Measurements from ENCODE around the gene LHPP. TPM values are rescaled to one million over a fixed set of nuclear protein-coding genes. Genes with fewer than 3 reads are reported as not detected.

Gene LHPP
- total RNA-seq, 1 experiment from 2014 or later = 6.6 TPM

GRCh38 chr10:124508907-124509454 lies 47.4 kb downstream of the LHPP start:
- intact Hi-C loops (cut with micrococcal nuclease) = no loop called here
- Histone ChIP-seq H3K9me2 (replicated peaks; ENCODE audit: low read length) (no peaks in the 10 kb centered on the region), H2AFZ (ENCODE audit: low read length) (no peak overlapping the region), H3K4me1 (ENCODE audit: insufficient read depth, low read length) (no peaks in the 10 kb centered on the region), H3K4me2 (ENCODE audit: low read length) (no peak overlapping the region), H3K79me2 (ENCODE audit: low read length) (no peaks in the 10 kb centered on the region), H3K27ac (ENCODE audit: low read length) (no peak overlapping the region), H3K27me3 (ENCODE audit: low read length) (no peaks in the 10 kb centered on the region), H3F3A (ENCODE audit: low read length, unreplicated experiment) (no peaks in the 10 kb centered on the region), H3K36me3 (ENCODE audit: low read depth, low read length) (no peaks in the 10 kb centered on the region), H3K9me3 (ENCODE audit: low read length) (no peaks in the 10 kb centered on the region), H4K20me1 (ENCODE audit: low read length) (no peaks in the 10 kb centered on the region), H3K4me3 (ENCODE audit: low read length) (no peak overlapping the region), H3K9ac (ENCODE audit: low read length) (no peak overlapping the region)
- no peak for DNase-seq
- no peak for ATAC-seq
- ChIA-PET POLR2A (ENCODE audit: unreplicated experiment) (interaction anchor here (0.6 kb wide), 1 partner anchor 181 kb away, joined by 7 read pairs; no protein-coding TSS in a partner anchor), CTCF (no interaction called here)
- no TSS peak for BruUV-seq (replicated peaks)
- TF ChIP-seq, protein P1, sequence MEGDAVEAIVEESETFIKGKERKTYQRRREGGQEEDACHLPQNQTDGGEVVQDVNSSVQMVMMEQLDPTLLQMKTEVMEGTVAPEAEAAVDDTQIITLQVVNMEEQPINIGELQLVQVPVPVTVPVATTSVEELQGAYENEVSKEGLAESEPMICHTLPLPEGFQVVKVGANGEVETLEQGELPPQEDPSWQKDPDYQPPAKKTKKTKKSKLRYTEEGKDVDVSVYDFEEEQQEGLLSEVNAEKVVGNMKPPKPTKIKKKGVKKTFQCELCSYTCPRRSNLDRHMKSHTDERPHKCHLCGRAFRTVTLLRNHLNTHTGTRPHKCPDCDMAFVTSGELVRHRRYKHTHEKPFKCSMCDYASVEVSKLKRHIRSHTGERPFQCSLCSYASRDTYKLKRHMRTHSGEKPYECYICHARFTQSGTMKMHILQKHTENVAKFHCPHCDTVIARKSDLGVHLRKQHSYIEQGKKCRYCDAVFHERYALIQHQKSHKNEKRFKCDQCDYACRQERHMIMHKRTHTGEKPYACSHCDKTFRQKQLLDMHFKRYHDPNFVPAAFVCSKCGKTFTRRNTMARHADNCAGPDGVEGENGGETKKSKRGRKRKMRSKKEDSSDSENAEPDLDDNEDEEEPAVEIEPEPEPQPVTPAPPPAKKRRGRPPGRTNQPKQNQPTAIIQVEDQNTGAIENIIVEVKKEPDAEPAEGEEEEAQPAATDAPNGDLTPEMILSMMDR (conservative IDR thresholded peaks at IDR 0.05; ENCODE audit: low read depth, low read length) = no peak
- TF ChIP-seq EZH2 (IDR thresholded peaks at IDR 0.05; ENCODE audit: low read length, unreplicated experiment) (no peak), EZH2phosphoT487 (IDR thresholded peaks at IDR 0.05; ENCODE audit: borderline replicate concordance, low read length) (no peak)

DNA sequence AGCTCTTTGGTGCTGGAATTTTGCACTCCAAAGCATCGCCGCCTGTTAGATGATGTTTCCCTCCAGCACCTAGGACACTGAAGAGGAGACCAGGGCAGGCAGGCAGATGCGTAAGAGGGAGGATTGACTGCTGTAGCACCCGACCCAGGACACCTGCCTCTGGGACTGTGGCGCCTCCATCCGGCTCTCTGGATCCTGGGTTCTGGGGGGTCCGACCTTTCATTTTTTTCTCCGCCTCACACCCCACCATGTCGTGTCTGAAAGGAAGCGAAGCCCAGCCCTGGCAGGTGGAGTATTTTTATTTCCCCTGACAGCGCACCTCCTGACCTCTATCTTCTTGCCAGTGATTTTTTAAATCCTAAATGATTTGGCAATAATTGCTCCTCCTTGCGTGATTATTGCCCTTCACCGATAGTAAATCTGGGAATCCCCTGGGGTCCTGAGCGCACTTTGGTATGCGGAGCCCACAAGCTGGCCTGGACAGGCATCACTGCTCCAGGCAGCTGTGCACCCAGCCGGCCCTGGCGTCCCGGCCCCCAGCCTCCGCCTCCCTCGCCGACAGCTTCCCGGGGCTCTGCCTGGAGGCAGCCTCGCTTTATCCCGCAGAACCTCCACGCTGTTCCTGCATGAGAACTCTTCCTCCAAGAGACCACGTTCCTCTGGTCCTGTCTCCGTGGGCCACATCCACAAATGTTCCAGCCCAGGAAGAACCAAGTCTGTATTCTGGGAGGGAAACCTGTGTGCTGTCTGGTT lies 48.4 kb downstream of the LHPP start:
- Histone ChIP-seq H3K4me3 (ENCODE audit: low read length) (no peak overlapping the region), H3K4me1 (ENCODE audit: insufficient read depth, low read length) (no peaks in the 10 kb centered on the region), H4K20me1 (ENCODE audit: low read length) (no peaks in the 10 kb centered on the region), H3F3A (ENCODE audit: low read length, unreplicated experiment) (no peaks in the 10 kb centered on the region), H3K9ac (ENCODE audit: low read length) (no peak overlapping the region), H3K36me3 (ENCODE audit: low read depth, low read length) (no peaks in the 10 kb centered on the region), H3K27me3 (ENCODE audit: low read length) (no peaks in the 10 kb centered on the region), H3K9me2 (replicated peaks; ENCODE audit: low read length) (no peaks in the 10 kb centered on the region), H3K27ac (ENCODE audit: low read length) (no peak overlapping the region), H3K79me2 (ENCODE audit: low read length) (no peaks in the 10 kb centered on the region), H2AFZ (ENCODE audit: low read length) (no peak overlapping the region), H3K9me3 (ENCODE audit: low read length) (no peaks in the 10 kb centered on the region), H3K4me2 (ENCODE audit: low read length) (no peak overlapping the region)
- ChIA-PET POLR2A (ENCODE audit: unreplicated experiment) (no interaction called here), CTCF (no interaction called here)
- no TSS peak for BruUV-seq (replicated peaks)
- ATAC-seq (no peak), DNase-seq (no peak)
- intact Hi-C loops (cut with micrococcal nuclease) = no loop called here
- TF ChIP-seq, protein P1 (conservative IDR thresholded peaks at IDR 0.05; ENCODE audit: low read depth, low read length) = no peak
- no peak for TF ChIP-seq EZH2 (IDR thresholded peaks at IDR 0.05; ENCODE audit: low read length, unreplicated experiment)
- no peak for TF ChIP-seq EZH2phosphoT487 (IDR thresholded peaks at IDR 0.05; ENCODE audit: borderline replicate concordance, low read length)

- no peak overlapping the region for H3K4me3 ChIP-seq (ENCODE audit: low read length)
- H3K27me3 ChIP-seq (ENCODE audit: low read length) = no peaks in the 10 kb centered on the region
- H3K9me2 ChIP-seq (replicated peaks; ENCODE audit: low read length) = no peaks in the 10 kb centered on the region
- POLR2A ChIA-PET (ENCODE audit: unreplicated experiment) = no interaction called here
- H4K20me1 ChIP-seq (ENCODE audit: low read length) = no peaks in the 10 kb centered on the region
- no peak overlapping the region for H3K27ac ChIP-seq (ENCODE audit: low read length)
- no peak for ATAC-seq
- intact Hi-C loops (cut with micrococcal nuclease) = no loop called here
- H3K4me1 ChIP-seq (ENCODE audit: insufficient read depth, low read length) = no peaks in the 10 kb centered on the region
- H3K36me3 ChIP-seq (ENCODE audit: low read depth, low read length) = no peaks in the 10 kb centered on the region
- no peak overlapping the region for H3K9ac ChIP-seq (ENCODE audit: low read length)
- BruUV-seq (replicated peaks) = no TSS peak
- no peaks in the 10 kb centered on the region for H3K9me3 ChIP-seq (ENCODE audit: low read length)
- H3K4me2 ChIP-seq (ENCODE audit: low read length) = no peak overlapping the region
- no peaks in the 10 kb centered on the region for H3F3A ChIP-seq (ENCODE audit: low read length, unreplicated experiment)
- CTCF ChIA-PET = no interaction called here
- TF ChIP-seq EZH2phosphoT487 (IDR thresholded peaks at IDR 0.05; ENCODE audit: borderline replicate concordance, low read length) = no peak
- TF ChIP-seq, protein P1 (conservative IDR thresholded peaks at IDR 0.05; ENCODE audit: low read depth, low read length) = no peak
- TF ChIP-seq EZH2 (IDR thresholded peaks at IDR 0.05; ENCODE audit: low read length, unreplicated experiment) = no peak
- H2AFZ ChIP-seq (ENCODE audit: low read length) = no peak overlapping the region
- no peaks in the 10 kb centered on the region for H3K79me2 ChIP-seq (ENCODE audit: low read length)
- no peak for DNase-seq
Measured at GRCh38 chr10:124510759-124511158, 49.1 kb downstream of the LHPP start.
